ENCODE data around the gene KRTAP12-3.
"Not testable (repeated sequence)": the region's sequence is repeated elsewhere in the genome, so short reads cannot be mapped to it uniquely, and the experiment has no call there.

KRTAP12-3 gene, protein sequence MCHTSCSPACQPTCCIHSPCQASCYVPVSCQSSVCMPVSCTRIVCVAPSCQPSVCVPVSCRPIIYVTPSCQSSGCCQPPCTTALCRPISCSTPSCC

DNA sequence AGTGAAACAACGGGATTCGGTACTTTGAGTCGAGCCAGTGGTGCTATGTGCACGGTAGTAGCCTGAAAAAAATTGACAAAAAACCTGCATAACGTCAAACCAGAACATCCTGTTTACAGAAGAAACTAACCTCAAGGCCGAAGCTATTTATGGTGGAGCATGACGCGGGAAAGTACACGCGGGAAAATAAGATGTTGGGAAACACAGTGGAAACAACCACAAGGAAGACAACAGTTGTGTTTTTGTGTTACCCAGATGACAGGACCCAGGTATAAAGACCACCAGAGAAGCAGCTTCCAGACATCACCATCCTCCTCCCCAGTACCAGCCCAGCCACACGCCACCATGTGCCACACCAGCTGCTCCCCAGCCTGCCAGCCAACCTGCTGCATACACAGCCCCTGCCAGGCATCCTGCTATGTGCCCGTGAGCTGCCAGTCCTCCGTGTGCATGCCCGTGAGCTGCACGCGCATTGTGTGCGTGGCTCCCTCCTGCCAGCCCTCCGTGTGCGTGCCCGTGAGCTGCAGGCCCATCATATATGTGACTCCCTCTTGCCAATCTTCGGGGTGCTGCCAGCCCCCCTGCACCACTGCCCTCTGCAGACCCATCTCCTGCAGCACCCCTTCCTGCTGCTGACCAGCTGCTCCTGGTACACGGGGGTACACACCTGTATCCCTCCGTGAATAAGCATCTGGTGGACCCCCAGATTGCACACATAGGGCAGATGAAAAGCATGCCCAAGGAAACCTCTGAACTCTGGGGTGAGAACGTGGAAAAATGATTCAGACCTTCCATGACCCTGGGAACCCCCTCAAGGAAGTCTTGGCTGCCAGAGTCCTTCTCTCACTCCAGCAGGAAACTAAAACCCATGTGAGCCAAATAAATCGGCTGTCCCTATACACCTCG, at the start of gene KRTAP12-3:
Gene KRTAP12-3 (plus strand): TSS at position 298 of the 906 bp plus-strand sequence. CDS start 48 bp downstream, at position 346.
- TF ChIP-seq CTCF (IDR thresholded peaks at IDR 0.05; ENCODE audit: low read depth, low read length) = no peak
- no peak within 1 kb of the TSS for H3K4me3 ChIP-seq (replicated peaks in 1 of 2; ENCODE audit: low read depth in 2 of 2, low read length in 2 of 2)
- DNase-seq (ENCODE audit: low read depth in 2 of 2) = no peak

DNA sequence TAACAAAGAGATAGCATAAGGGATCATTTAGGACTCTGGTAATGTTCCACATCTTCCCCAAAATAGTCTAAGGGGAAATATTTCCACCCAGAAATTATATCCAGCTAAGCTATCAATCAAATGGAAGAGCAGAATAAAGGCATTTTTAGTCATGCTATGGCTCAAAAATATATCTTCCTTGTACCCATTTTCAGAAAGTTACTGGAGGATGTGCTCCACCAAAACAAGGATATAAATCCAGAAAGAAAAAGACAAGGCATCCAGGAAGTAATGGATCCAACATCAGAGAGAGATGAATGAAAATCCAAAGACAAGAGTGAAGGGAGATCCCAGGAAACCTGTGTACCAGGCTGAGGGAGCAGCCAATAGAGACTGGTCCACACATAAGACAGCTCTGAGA, 48.5 kb upstream of the KRTAP12-3 start:
- no peak for TF ChIP-seq CTCF (IDR thresholded peaks at IDR 0.05; ENCODE audit: low read depth, low read length)
- no peak overlapping the region for H3K4me3 ChIP-seq (replicated peaks in 1 of 2; ENCODE audit: low read depth in 2 of 2, low read length in 2 of 2)
- DNase-seq (ENCODE audit: low read depth in 2 of 2) = no peak

DNA sequence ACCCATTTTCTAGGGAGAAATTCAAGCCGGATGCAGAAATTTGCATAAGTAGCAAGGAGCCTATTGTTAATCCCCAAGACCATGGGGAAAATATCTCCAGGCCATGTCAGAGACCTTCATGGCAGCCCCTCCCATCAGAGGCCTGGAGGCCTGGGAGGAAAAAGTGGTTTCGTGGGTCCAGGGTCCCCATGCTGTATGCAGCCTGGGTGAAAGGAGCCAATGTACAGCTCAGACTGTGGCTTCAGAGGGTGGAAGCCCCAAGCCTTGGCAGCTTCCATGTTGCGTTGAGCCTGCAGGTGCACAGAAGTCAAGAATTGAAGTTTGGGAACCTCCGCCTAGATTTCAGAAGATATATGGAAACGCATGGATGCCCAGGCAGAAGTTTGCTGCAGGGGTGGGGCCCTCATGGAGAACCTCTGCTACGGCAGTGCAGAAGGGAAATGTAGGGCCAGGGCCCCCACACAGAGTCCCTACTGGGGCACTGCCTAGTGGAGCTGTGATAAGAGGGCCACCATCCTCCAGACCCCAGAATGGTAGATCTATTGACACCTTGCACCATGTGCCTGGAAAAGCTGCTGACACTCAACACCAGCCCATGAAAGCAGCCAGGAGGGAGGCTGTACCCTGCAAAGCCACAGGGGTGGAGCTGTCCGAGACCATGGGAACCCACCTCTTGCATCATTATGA, 47.4 kb upstream of the KRTAP12-3 start:
- not testable (repeated sequence) for H3K4me3 ChIP-seq (replicated peaks in 1 of 2; ENCODE audit: low read depth in 2 of 2, low read length in 2 of 2)

DNA sequence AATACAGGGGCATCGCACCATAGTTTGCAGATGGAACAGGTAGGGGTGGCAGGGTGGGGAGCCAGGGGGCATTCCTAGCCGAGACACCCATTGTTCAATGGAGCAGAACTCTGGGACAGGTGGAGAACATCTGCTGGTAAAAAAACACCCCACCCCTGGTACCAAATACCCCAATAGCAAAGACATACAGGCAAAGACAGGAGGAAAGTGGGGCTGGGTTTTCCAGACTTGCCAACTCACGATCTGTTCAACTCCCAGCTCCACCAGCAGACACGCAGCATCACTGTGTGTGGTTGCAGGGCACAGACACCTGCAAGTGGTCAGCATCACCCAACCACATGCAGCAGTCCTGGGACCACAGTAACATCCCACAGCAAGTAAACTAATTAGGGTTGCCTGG, 46.2 kb upstream of the KRTAP12-3 start:
- TF ChIP-seq CTCF (IDR thresholded peaks at IDR 0.05; ENCODE audit: low read depth, low read length) = no peak
- DNase-seq (ENCODE audit: low read depth in 2 of 2) = no peak
- H3K4me3 ChIP-seq (replicated peaks in 1 of 2; ENCODE audit: low read depth in 2 of 2, low read length in 2 of 2) = no peak overlapping the region

More for the DNA sequence above, 47.4 kb upstream of the KRTAP12-3 start:
- not testable (repeated sequence) for DNase-seq (ENCODE audit: low read depth in 2 of 2)

DNA sequence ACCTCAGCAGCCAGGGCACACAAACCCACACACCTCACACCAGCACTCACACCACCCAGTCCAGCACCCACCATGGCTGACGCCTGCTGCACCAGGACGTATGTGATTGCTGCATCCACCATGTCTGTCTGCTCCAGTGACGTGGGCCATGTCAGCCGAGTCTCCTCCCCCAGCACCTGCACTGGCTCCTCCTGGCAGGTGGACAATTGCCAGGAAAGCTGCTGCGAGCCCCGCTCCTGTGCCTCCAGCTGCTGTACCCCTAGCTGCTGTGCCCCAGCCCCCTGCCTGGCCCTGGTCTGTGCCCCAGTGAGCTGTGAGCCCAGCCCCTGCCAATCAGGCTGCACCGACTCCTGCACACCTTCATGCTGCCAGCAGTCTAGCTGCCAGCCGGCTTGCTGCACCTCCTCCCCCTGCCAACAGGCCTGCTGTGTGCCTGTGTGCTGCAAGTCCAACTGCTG, 45.7 kb upstream of the KRTAP12-3 start, which contains the start of gene KRTAP10-8:
Gene KRTAP10-8 (plus strand): TSS at position 51 of the 458 bp plus-strand sequence. CDS start 22 bp downstream, at position 73.
- TF ChIP-seq CTCF (IDR thresholded peaks at IDR 0.05; ENCODE audit: low read depth, low read length) = no peak
- no peak for DNase-seq (ENCODE audit: low read depth in 2 of 2)
- H3K4me3 ChIP-seq (replicated peaks in 1 of 2; ENCODE audit: low read depth in 2 of 2, low read length in 2 of 2) = no peak within 1 kb of the TSS

- TF ChIP-seq CTCF (IDR thresholded peaks at IDR 0.05; ENCODE audit: low read depth, low read length) = no peak
- no peak overlapping the region for H3K4me3 ChIP-seq (replicated peaks in 1 of 2; ENCODE audit: low read depth in 2 of 2, low read length in 2 of 2)
- no peak for DNase-seq (ENCODE audit: low read depth in 2 of 2)
Observed at GRCh38 chr21:44612669-44613229, 45.0 kb upstream of the KRTAP12-3 start.
